Measurements from ENCODE around the gene TNFRSF17. TPM values are rescaled to one million over a fixed set of nuclear protein-coding genes. Genes with fewer than 3 reads are reported as not detected.

The TNFRSF17 gene
- total RNA-seq (2022; extraction: Qiagen RNA extraction) = not detected in 5 replicates

GRCh38 chr16:11964761-11965551 lies at the start of gene TNFRSF17:
TNFRSF17 (plus strand) TSS chr16:11965210; CDS start chr16:11965325, 115 bp downstream.

GRCh38 chr16:11915644-11916523 lies 49.1 kb upstream of the TNFRSF17 start, which contains the start of gene GSPT1:
GSPT1 (minus strand) TSS chr16:11915956; CDS start chr16:11915720, 236 bp downstream.

GRCh38 chr16:11941945-11942344 lies 23.1 kb upstream of the TNFRSF17 start, which contains the start of gene NPIPB2:
NPIPB2 (minus strand) TSS chr16:11942045; CDS start chr16:11942045, 0 bp downstream.

Other genes starting within 250 kb of the TNFRSF17 start
- gene TXNDC11, start 222.4 kb upstream of the TNFRSF17 start, total RNA-seq (2022; extraction: Qiagen RNA extraction) = 37.4 to 42.8 TPM (median 41.0 TPM) in 5 replicates
- 25.5 to 36.7 TPM (median 26.2 TPM) in 5 replicates for gene ZC3H7A, start 168.0 kb upstream of the TNFRSF17 start, total RNA-seq (2022; extraction: Qiagen RNA extraction)
- 207 to 267 TPM (median 229 TPM) in 5 replicates for gene RSL1D1, start 113.7 kb upstream of the TNFRSF17 start, total RNA-seq (2022; extraction: Qiagen RNA extraction)
- gene GSPT1, start 49.3 kb upstream of the TNFRSF17 start, total RNA-seq (2022; extraction: Qiagen RNA extraction) = 170 to 227 TPM (median 179 TPM) in 5 replicates
- 2.0 to 3.0 TPM (median 2.5 TPM) in 5 replicates for gene NPIPB2, start 23.2 kb upstream of the TNFRSF17 start, total RNA-seq (2022; extraction: Qiagen RNA extraction)
- 1.9 to 3.0 TPM (median 2.7 TPM) in 5 replicates for gene SNX29, start 11.5 kb downstream of the TNFRSF17 start, total RNA-seq (2022; extraction: Qiagen RNA extraction)